ENCODE measurements around the gene NCKAP5.

The NCKAP5 gene

DNA sequence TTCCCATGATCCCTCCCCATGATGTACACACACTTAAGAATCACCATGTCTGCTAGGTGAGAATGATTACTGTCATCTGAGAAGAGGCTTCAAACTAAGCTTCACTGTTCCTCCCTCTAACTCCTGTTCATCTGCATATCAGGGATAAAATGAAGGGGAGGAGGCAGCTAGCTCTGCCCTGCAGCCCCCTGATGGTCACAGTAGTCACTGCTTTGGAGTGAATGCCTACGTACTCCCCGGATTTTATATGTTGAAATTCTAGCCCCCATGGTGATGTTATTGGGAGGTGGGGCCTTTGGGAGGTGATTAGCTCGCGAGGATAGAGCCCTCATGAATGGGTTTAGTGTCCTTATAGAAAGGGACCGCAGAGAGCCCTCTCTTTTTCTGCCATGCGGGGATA is 156.4 kb downstream of the NCKAP5 start:
- TF ChIP-seq TAF1 (IDR thresholded peaks at IDR 0.05; ENCODE audit: borderline replicate concordance, insufficient read depth, low read length) (no peak), SIN3A (IDR thresholded peaks at IDR 0.05; ENCODE audit: borderline replicate concordance, insufficient read depth, low read length) (no peak), FOXP2 (optimal IDR thresholded peaks at IDR 0.05; ENCODE audit: borderline replicate concordance, extremely low read depth, extremely low read length, insufficient read depth) (no peak), POLR2AphosphoS5 (IDR thresholded peaks at IDR 0.05; ENCODE audit: low read depth, low read length) (no peak)
- TF ChIP-seq, protein P1, sequence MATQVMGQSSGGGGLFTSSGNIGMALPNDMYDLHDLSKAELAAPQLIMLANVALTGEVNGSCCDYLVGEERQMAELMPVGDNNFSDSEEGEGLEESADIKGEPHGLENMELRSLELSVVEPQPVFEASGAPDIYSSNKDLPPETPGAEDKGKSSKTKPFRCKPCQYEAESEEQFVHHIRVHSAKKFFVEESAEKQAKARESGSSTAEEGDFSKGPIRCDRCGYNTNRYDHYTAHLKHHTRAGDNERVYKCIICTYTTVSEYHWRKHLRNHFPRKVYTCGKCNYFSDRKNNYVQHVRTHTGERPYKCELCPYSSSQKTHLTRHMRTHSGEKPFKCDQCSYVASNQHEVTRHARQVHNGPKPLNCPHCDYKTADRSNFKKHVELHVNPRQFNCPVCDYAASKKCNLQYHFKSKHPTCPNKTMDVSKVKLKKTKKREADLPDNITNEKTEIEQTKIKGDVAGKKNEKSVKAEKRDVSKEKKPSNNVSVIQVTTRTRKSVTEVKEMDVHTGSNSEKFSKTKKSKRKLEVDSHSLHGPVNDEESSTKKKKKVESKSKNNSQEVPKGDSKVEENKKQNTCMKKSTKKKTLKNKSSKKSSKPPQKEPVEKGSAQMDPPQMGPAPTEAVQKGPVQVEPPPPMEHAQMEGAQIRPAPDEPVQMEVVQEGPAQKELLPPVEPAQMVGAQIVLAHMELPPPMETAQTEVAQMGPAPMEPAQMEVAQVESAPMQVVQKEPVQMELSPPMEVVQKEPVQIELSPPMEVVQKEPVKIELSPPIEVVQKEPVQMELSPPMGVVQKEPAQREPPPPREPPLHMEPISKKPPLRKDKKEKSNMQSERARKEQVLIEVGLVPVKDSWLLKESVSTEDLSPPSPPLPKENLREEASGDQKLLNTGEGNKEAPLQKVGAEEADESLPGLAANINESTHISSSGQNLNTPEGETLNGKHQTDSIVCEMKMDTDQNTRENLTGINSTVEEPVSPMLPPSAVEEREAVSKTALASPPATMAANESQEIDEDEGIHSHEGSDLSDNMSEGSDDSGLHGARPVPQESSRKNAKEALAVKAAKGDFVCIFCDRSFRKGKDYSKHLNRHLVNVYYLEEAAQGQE (IDR thresholded peaks at IDR 0.05; ENCODE audit: insufficient read depth in 1 of 2, low read depth in 2 of 2, low read length in 2 of 2): no peak

DNA sequence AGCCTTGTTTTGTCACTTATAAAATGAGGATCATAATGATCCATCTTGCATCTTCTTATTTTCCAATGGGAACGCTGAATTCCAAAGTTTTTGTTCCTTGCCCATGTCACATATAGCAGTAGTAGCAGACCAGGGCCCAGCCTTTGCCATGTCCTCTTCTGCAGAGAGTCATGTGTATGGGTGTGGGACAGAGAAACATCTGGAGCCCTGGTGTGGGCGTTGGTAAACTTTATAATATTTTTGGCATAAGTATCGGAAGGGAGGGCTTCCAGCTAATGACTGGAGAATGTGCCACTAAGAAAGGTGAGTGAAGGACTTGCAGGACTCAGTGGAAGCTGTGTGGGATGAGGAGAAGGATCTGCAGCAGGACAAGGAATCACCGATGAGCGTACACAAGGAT is 157.2 kb downstream of the NCKAP5 start:
- TF ChIP-seq POLR2AphosphoS5 (IDR thresholded peaks at IDR 0.05; ENCODE audit: low read depth, low read length) (no peak), FOXP2 (optimal IDR thresholded peaks at IDR 0.05; ENCODE audit: borderline replicate concordance, extremely low read depth, extremely low read length, insufficient read depth) (no peak), TAF1 (IDR thresholded peaks at IDR 0.05; ENCODE audit: borderline replicate concordance, insufficient read depth, low read length) (no peak), SIN3A (IDR thresholded peaks at IDR 0.05; ENCODE audit: borderline replicate concordance, insufficient read depth, low read length) (no peak)
- TF ChIP-seq, protein P1 (IDR thresholded peaks at IDR 0.05; ENCODE audit: insufficient read depth in 1 of 2, low read depth in 2 of 2, low read length in 2 of 2): no peak

DNA sequence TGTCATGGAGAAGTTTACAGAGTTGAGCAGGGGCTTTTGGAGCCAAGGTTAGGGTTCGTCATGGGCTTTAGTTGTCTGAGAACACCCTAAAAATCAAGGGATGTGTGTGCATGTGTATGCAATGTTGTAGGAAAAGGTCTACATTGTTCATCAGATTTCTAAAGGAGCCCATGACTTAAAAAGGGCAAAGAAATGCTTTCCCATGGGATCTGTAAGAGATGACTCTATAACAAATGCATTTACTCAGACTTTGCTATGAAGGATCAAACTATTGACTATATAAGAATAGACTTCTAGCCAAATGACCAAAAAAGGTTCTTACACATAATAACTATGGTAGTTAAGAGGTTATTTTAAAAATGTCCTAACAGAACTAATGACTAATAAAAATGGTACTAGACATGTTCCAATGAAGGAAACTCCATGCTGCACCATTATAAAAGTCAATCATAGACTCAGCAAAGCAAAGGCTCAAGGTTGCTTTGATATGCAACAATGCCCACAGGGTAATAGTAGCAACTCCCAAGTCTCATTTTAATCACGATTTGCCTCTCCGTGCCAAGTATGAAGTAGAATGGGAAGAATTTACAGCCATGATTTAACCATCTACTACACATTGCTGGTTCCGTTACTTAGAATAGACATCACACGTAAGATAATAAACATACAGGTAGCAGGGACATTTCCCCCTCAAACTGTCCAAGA is 158.5 kb downstream of the NCKAP5 start:
- TF ChIP-seq, protein P1 (IDR thresholded peaks at IDR 0.05; ENCODE audit: insufficient read depth in 1 of 2, low read depth in 2 of 2, low read length in 2 of 2): no peak
- no peak for TF ChIP-seq TAF1 (IDR thresholded peaks at IDR 0.05; ENCODE audit: borderline replicate concordance, insufficient read depth, low read length)
- TF ChIP-seq FOXP2 (optimal IDR thresholded peaks at IDR 0.05; ENCODE audit: borderline replicate concordance, extremely low read depth, extremely low read length, insufficient read depth): no peak
- TF ChIP-seq POLR2AphosphoS5 (IDR thresholded peaks at IDR 0.05; ENCODE audit: low read depth, low read length): no peak
- no peak for TF ChIP-seq SIN3A (IDR thresholded peaks at IDR 0.05; ENCODE audit: borderline replicate concordance, insufficient read depth, low read length)

- no peak for TF ChIP-seq POLR2AphosphoS5 (IDR thresholded peaks at IDR 0.05; ENCODE audit: low read depth, low read length)
- TF ChIP-seq FOXP2 (optimal IDR thresholded peaks at IDR 0.05; ENCODE audit: borderline replicate concordance, extremely low read depth, extremely low read length, insufficient read depth): no peak
- TF ChIP-seq, protein P1 (IDR thresholded peaks at IDR 0.05; ENCODE audit: insufficient read depth in 1 of 2, low read depth in 2 of 2, low read length in 2 of 2): no peak
- no peak for TF ChIP-seq TAF1 (IDR thresholded peaks at IDR 0.05; ENCODE audit: borderline replicate concordance, insufficient read depth, low read length)
- TF ChIP-seq SIN3A (IDR thresholded peaks at IDR 0.05; ENCODE audit: borderline replicate concordance, insufficient read depth, low read length): no peak
Observed at GRCh38 chr2:133408671-133409070, 159.6 kb downstream of the NCKAP5 start.

Data from PFSK-1 (cell line).